ENCODE data around the gene PDZD2. TPM values are rescaled to one million over a fixed set of nuclear protein-coding genes. Genes with fewer than 3 reads are reported as not detected.

PDZD2 gene
- total and polyA plus RNA-seq, 2 experiments from 2014 or later, result 8.3 to 16.9 TPM

GRCh38 chr5:31751610-31752009 lies 112.7 kb downstream of the PDZD2 start:
- Histone ChIP-seq H3K27me3 (ENCODE audit: insufficient read depth) (peaks cover 11% of the 10 kb centered on the region), H3K27ac (ENCODE audit: low read depth) (no peak overlapping the region), H3K4me2 (no peak overlapping the region), H3K9me2 (ENCODE audit: insufficient read depth) (0 out of 2 replicates have a peak, but pooled peaks cover 8% of the 10 kb centered on the region), H2AFZ (no peak overlapping the region), H3K79me2 (replicated peaks; ENCODE audit: insufficient read depth) (no peaks in the 10 kb centered on the region), H3F3A (replicated peaks; ENCODE audit: low read depth) (no peaks in the 10 kb centered on the region), H3K36me3 (ENCODE audit: insufficient read depth) (no peaks in the 10 kb centered on the region; the same call in 1 of the 2 replicates), H3K4me1 (ENCODE audit: insufficient read depth) (peaks cover 28% of the 10 kb centered on the region), H3K4me3 (no peak overlapping the region), H4K20me1 (replicated peaks; ENCODE audit: insufficient read depth) (no peaks in the 10 kb centered on the region)
- Mint-ChIP-seq H3K9me3 (no peaks in the 10 kb centered on the region), H3K4me3 (no peak overlapping the region), H3K27ac (no peak overlapping the region), H3K27me3 (ENCODE audit: insufficient read depth, low read depth, poor library complexity) (peaks cover 28% of the 10 kb centered on the region), H3K36me3 (ENCODE audit: low read depth) (no peaks in the 10 kb centered on the region), H3K4me1 (peaks cover 26% of the 10 kb centered on the region)
- no peak for DNase-seq (ENCODE audit: low spot score)
- no peak for ATAC-seq
- no peak for TF ChIP-seq CTCF (conservative IDR thresholded peaks at IDR 0.05; ENCODE audit: low read depth in 2 of 2)
- TF ChIP-seq EZH2phosphoT487 (IDR thresholded peaks at IDR 0.05; ENCODE audit: unreplicated experiment), result no peak
- TF ChIP-seq ETS1 (IDR thresholded peaks at IDR 0.05), result no peak
- no peak for TF ChIP-seq POLR2AphosphoS5 (IDR thresholded peaks at IDR 0.05; ENCODE audit: low read depth)
- TF ChIP-seq NANOG (IDR thresholded peaks at IDR 0.05; ENCODE audit: borderline replicate concordance), result no peak
- TF ChIP-seq CREB1 (CRISPR knock-in tag; IDR thresholded peaks at IDR 0.05; ENCODE audit: low read depth), result no peak
- TF ChIP-seq ZNF331 (CRISPR knock-in tag; IDR thresholded peaks at IDR 0.05; ENCODE audit: low read depth), result no peak
- TF ChIP-seq ZNF114 (CRISPR knock-in tag; IDR thresholded peaks at IDR 0.05), result no peak
- TF ChIP-seq REST (IDR thresholded peaks at IDR 0.05; ENCODE audit: unreplicated experiment), result no peak
- TF ChIP-seq EZH2 (IDR thresholded peaks at IDR 0.05; ENCODE audit: low read depth, unreplicated experiment), result no peak
- TF ChIP-seq STAT1 (IDR thresholded peaks at IDR 0.05; ENCODE audit: unreplicated experiment), result no peak
- TF ChIP-seq JUNB (IDR thresholded peaks at IDR 0.05; ENCODE audit: unreplicated experiment), result no peak
- no peak for TF ChIP-seq ZNF462 (CRISPR knock-in tag; IDR thresholded peaks at IDR 0.05)

Measured in GM23338 (cell line).